Body of pancreas (tissue), 4 donors: ENCODE data around the gene NWD2. TPM values are rescaled to one million over a fixed set of nuclear protein-coding genes. Genes with fewer than 3 reads are reported as not detected.

Source experiments
- ATAC-seq: fragments of 150-250 bp; one replicate; pipeline ENCODE4 v1.9.1; 2016
- DNase-seq, 4 donors: peaks; one replicate each; pipeline ENCODE4 v3.0.0-alpha.2; 2019
- H3K27ac ChIP-seq, 4 donors: fragments of 200-600 bp; sonication (generic); 1 replicate in 3 of 4; 2 replicates in 1 of 4; pipeline versions ENCODE4 v1.5.1 to v1.6.1; 2016 to 2019; ENCODE audit warnings: mild to moderate bottlenecking in 1 of 4, mixed read lengths in 1 of 4, moderate library complexity in 1 of 4
- H3K27me3 ChIP-seq, 2 donors: fragments of 200-600 bp; sonication (generic); one replicate each; pipeline ENCODE4 v1.6.0; 2016; ENCODE audit warnings: mild to moderate bottlenecking in 1 of 2
- H3K36me3 ChIP-seq, 2 donors: fragments of 200-600 bp; sonication (generic); replicated peaks in 1 of 2; 2 replicates each; pipeline ENCODE4 v1.5.1; 2016; ENCODE audit warnings: low read depth in 2 of 2; ENCODE audit not compliant: insufficient read depth in 1 of 2
- H3K4me1 ChIP-seq: fragments of 200-600 bp; sonication (generic); one replicate; pipeline ENCODE4 v1.6.0; 2016
- H3K4me3 ChIP-seq, 2 donors: fragments of 200-600 bp; sonication (generic); 1 replicate in 1 of 2; 2 replicates in 1 of 2; pipeline ENCODE4 v1.5.1; 2016 to 2019
- H3K9me3 ChIP-seq, 3 donors: fragments of 200-600 bp; sonication (generic); 1 replicate in 2 of 3; 2 replicates in 1 of 3; pipeline ENCODE4 v1.5.1; 2016
- CTCF ChIP-seq, 7 experiments: fragments of 450-650 bp in 4 of 7; fragments of 200-600 bp in 3 of 7; sonication (generic) in 3 of 7; IDR thresholded peaks; one replicate each; pipeline ENCODE4 v1.5.1; 2016 to 2019; ENCODE audit warnings: antibody characterized with exemption in 7 of 7
- POLR2A ChIP-seq, 3 donors: fragments of 450-650 bp; IDR thresholded peaks; one replicate each; pipeline ENCODE4 v1.6.1; 2016; ENCODE audit warnings: antibody characterized with exemption in 3 of 3, mild to moderate bottlenecking in 2 of 3
- WGBS, 2 donors: methylation state at CpG; one replicate each; pipeline ENCODE4 v1.1.5; 2017; 5-methylcytosine and 5-hydroxymethylcytosine counted together
- intact Hi-C: fragments of 100-400 bp; cut with DNase I; formaldehyde crosslinking; loops from one replicate; pipeline ENCODE4 v1.15.1; 2023
- total RNA-seq, 2 donors: library from RNA; depleted of rRNA; stranded (reverse); fragments of >200 nt; gene quantifications; one replicate each; pipeline ENCODE4 v1.1.0, GENCODE V29; 2016

The NWD2 gene
- total RNA-seq, 2 donors from 2014 or later: 0.26 to 4.0 TPM

DNA sequence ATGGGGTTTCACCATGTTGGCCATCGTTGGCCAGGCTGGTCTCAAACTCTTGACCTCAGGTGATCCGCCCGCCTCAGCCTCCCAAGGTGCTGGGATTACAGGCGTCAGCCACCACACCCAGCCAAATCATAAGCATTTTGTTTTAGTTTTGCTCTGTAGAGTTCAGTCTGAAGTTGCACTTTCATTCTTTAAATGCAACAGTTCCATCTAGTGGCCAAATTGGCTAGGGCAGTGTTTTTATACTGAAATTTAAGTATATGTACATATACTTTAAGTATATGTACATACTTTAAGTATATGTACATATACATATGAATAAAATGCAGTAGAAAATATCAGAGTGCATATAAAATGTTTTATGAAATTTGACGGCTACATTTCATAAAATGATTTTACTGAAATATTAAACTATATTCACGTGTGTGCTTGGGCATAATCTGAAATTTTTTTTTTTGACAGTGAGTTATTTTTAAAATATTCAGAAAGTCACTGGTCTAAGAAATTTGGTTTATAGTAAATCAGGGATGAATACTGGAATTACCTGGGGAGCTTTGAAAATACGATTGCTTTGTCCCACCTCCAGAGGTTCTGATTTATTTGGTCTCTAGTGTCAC is 145.5 kb downstream of the NWD2 start:
- peak; percentile 70 to 86 (median 77) for TF ChIP-seq CTCF (IDR thresholded peaks at IDR 0.05)
- no peak for TF ChIP-seq POLR2A (IDR thresholded peaks at IDR 0.05)
- no peak overlapping the region for H3K27ac ChIP-seq
- 27 to 28% methylated on average over 7 of the region's 7 CpGs for WGBS, 2 donors
- H3K4me1 ChIP-seq: no peaks in the 10 kb centered on the region
- H3K9me3 ChIP-seq: no peaks in the 10 kb centered on the region
- no peak overlapping the region for H3K4me3 ChIP-seq
- ATAC-seq: peak; percentile 64
- intact Hi-C loops: no loop called here
- no peaks in the 10 kb centered on the region for H3K27me3 ChIP-seq
- peak; percentile 32 to 61 (median 44) for DNase-seq
- no peaks in the 10 kb centered on the region for H3K36me3 ChIP-seq

- TF ChIP-seq POLR2A (IDR thresholded peaks at IDR 0.05): no peak
- TF ChIP-seq CTCF (IDR thresholded peaks at IDR 0.05): no peak
- 48 to 50% methylated on average over 9 of the region's 9 CpGs for WGBS, 2 donors
- intact Hi-C loops: no loop called here
- no peak for ATAC-seq
- no peaks in the 10 kb centered on the region for H3K9me3 ChIP-seq
- no peaks in the 10 kb centered on the region for H3K36me3 ChIP-seq
- H3K27ac ChIP-seq: no peak overlapping the region
- DNase-seq: peak; percentile 28 to 56 (median 51)
- H3K4me3 ChIP-seq: no peak overlapping the region
- no peaks in the 10 kb centered on the region for H3K27me3 ChIP-seq
- no peaks in the 10 kb centered on the region for H3K4me1 ChIP-seq
These were observed 148.1 kb downstream of the NWD2 start for GRCh38 chr4:37392521-37393255.

DNA sequence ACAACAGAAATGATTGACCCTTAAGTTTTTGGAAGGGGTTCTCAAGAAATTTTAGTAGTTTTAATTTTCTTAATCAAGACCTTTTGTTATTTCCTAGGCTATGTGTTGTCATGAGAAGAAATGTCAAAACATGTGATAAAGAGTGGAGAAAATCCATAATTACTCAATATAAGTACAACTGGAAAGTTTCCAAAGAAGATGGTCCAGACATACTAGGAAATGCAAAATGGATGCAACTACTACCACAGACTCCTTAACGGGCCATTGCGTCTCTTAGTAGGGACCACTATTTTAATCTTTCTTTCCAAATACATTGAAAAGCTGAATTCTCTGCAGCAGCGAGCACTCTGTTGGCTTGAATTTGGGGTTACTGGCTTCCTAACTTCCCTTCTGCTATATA is 148.8 kb downstream of the NWD2 start:
- 80 to 83% methylated on average over 3 of the region's 3 CpGs for WGBS, 2 donors
- Histone ChIP-seq H3K9me3 (no peaks in the 10 kb centered on the region), H3K4me3 (no peak overlapping the region), H3K27ac (no peak overlapping the region), H3K4me1 (no peaks in the 10 kb centered on the region), H3K27me3 (no peaks in the 10 kb centered on the region), H3K36me3 (no peaks in the 10 kb centered on the region)
- intact Hi-C loops: no loop called here
- TF ChIP-seq CTCF (IDR thresholded peaks at IDR 0.05) (no peak), POLR2A (IDR thresholded peaks at IDR 0.05) (no peak)
- ATAC-seq (no peak), DNase-seq (no peak)

DNA sequence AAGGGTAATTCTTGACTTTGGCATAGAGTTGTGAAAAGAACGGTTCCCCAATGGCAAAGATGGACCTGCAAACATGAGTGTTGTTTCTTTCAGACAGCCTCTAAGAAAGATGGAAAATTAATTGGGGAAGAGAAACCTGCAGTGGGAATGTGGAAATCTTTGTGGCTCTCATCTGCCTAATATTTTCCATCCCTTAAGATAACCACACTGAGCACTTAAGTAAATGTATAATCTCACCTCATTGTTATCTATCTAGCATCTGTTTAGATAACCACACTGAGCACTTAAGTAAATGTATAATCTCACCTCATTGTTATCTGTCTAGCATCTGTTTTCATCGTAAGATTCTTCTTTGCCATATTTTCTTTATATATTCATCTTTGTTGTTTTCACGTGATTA is 149.3 kb downstream of the NWD2 start:
- no peak overlapping the region for H3K27ac ChIP-seq
- H3K27me3 ChIP-seq: no peaks in the 10 kb centered on the region
- H3K4me1 ChIP-seq: no peaks in the 10 kb centered on the region
- WGBS, 2 donors: 66 to 67% methylated on average over 3 of the region's 3 CpGs
- no peaks in the 10 kb centered on the region for H3K9me3 ChIP-seq
- no peak for TF ChIP-seq POLR2A (IDR thresholded peaks at IDR 0.05)
- TF ChIP-seq CTCF (IDR thresholded peaks at IDR 0.05): no peak
- no peak overlapping the region for H3K4me3 ChIP-seq
- intact Hi-C loops: no loop called here
- DNase-seq: no peak
- no peak for ATAC-seq
- no peaks in the 10 kb centered on the region for H3K36me3 ChIP-seq

- intact Hi-C loops: no loop called here
- 80 to 85% methylated on average over 6 of the region's 6 CpGs for WGBS, 2 donors
These were observed 153.0 kb downstream of the NWD2 start for GRCh38 chr4:37397505-37397904.

More at GRCh38 chr4:37397505-37397904, 153.0 kb downstream of the NWD2 start:
- Histone ChIP-seq H3K4me3 (no peak overlapping the region), H3K36me3 (no peaks in the 10 kb centered on the region), H3K4me1 (no peaks in the 10 kb centered on the region), H3K27ac (no peak overlapping the region), H3K9me3 (no peaks in the 10 kb centered on the region), H3K27me3 (no peaks in the 10 kb centered on the region)
- no peak for ATAC-seq
- DNase-seq: no peak
- TF ChIP-seq POLR2A (IDR thresholded peaks at IDR 0.05) (no peak), CTCF (IDR thresholded peaks at IDR 0.05) (no peak)
